ENCODE data around the gene RAD51B. TPM values are rescaled to one million over a fixed set of nuclear protein-coding genes. Genes with fewer than 3 reads are reported as not detected.

Gene RAD51B
- total RNA-seq, 2 donors from 2014 or later = 9.3 to 12.1 TPM

- TF ChIP-seq CTCF (IDR thresholded peaks at IDR 0.05) = no peak
- H3K4me1 ChIP-seq (ENCODE audit: control insufficient read depth in 1 of 2, low read depth in 2 of 2) = peaks cover 20 to 22% of the 10 kb centered on the region in 2 donors
- H3K27ac ChIP-seq = no peak overlapping the region
- ATAC-seq (ENCODE audit: insufficient number of reproducible peaks, low FRiP score, low read depth) (no peak), DNase-seq (ENCODE audit: low spot score) (no peak)
- H3K4me3 ChIP-seq = no peak overlapping the region
- no peaks in the 10 kb centered on the region for H3K27me3 ChIP-seq (replicated peaks; ENCODE audit: insufficient read depth)
- H3K9me3 ChIP-seq = no peaks in the 10 kb centered on the region
- H3K36me3 ChIP-seq = no peaks in the 10 kb centered on the region
These were observed 856.9 kb downstream of the RAD51B start for GRCh38 chr14:68676511-68676943.

- no peak overlapping the region for H3K27ac ChIP-seq
- H3K9me3 ChIP-seq = no peaks in the 10 kb centered on the region
- H3K36me3 ChIP-seq = no peaks in the 10 kb centered on the region
- DNase-seq (ENCODE audit: low spot score) (no peak), ATAC-seq (ENCODE audit: insufficient number of reproducible peaks, low FRiP score, low read depth) (no peak)
- H3K4me1 ChIP-seq (ENCODE audit: control insufficient read depth in 1 of 2, low read depth in 2 of 2) = peaks cover 22 to 26% of the 10 kb centered on the region in 2 donors
- no peak overlapping the region for H3K4me3 ChIP-seq
- no peaks in the 10 kb centered on the region for H3K27me3 ChIP-seq (replicated peaks; ENCODE audit: insufficient read depth)
- no peak for TF ChIP-seq CTCF (IDR thresholded peaks at IDR 0.05)
These were observed 857.9 kb downstream of the RAD51B start for GRCh38 chr14:68677476-68677875.

DNA sequence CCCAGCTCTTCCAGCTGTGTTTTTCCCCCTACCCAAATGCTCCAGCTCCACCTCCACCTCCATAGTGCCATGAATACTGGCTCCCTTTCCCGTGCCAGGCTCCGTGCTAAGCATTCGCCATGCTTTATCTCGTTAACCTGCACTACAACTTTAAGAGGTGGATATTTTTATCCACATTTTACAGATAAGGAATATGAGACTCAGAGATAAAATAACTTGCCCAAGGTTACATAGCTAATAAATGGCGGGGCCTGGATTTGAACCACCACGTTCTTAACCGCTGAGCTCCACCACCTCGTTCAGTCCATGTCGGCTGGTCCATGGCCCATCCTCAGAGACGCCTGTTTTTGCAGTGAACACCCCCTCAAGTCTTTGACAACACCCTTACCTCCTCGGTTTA, 858.3 kb downstream of the RAD51B start:
- ATAC-seq (ENCODE audit: insufficient number of reproducible peaks, low FRiP score, low read depth) = no peak
- H3K36me3 ChIP-seq = no peaks in the 10 kb centered on the region
- peaks cover 20 to 24% of the 10 kb centered on the region in 2 donors for H3K4me1 ChIP-seq (ENCODE audit: control insufficient read depth in 1 of 2, low read depth in 2 of 2)
- H3K4me3 ChIP-seq = no peak overlapping the region
- no peaks in the 10 kb centered on the region for H3K27me3 ChIP-seq (replicated peaks; ENCODE audit: insufficient read depth)
- H3K27ac ChIP-seq = no peak overlapping the region
- TF ChIP-seq CTCF (IDR thresholded peaks at IDR 0.05) = no peak
- no peaks in the 10 kb centered on the region for H3K9me3 ChIP-seq
- DNase-seq (ENCODE audit: low spot score) = no peak

DNA sequence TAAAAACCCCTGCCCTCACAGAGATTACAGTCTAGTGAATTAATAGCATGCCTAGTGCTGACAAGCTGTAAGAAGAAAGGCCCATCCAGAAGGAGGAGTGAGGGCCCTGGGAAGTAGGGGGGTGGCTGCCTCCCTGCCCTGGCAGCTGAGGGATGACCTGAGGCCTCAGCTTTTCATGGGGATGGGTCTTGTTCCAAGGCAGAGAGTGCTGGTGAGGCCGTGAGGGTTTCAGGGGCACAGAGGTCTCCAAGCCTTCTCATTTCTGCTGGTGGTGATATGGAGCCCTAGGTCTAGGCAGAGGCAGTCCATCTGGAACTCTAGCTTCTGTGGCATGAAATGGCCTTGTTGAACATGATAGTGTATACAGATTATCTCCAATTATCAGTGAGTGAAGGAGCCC, 858.9 kb downstream of the RAD51B start:
- peaks cover 24 to 29% of the 10 kb centered on the region in 2 donors for H3K4me1 ChIP-seq (ENCODE audit: control insufficient read depth in 1 of 2, low read depth in 2 of 2)
- no peak overlapping the region for H3K4me3 ChIP-seq
- TF ChIP-seq CTCF (IDR thresholded peaks at IDR 0.05) = no peak
- H3K36me3 ChIP-seq = no peaks in the 10 kb centered on the region
- H3K27ac ChIP-seq = no peak overlapping the region
- H3K27me3 ChIP-seq (replicated peaks; ENCODE audit: insufficient read depth) = no peaks in the 10 kb centered on the region
- ATAC-seq (ENCODE audit: insufficient number of reproducible peaks, low FRiP score, low read depth) (no peak), DNase-seq (ENCODE audit: low spot score) (no peak)
- no peaks in the 10 kb centered on the region for H3K9me3 ChIP-seq

DNA sequence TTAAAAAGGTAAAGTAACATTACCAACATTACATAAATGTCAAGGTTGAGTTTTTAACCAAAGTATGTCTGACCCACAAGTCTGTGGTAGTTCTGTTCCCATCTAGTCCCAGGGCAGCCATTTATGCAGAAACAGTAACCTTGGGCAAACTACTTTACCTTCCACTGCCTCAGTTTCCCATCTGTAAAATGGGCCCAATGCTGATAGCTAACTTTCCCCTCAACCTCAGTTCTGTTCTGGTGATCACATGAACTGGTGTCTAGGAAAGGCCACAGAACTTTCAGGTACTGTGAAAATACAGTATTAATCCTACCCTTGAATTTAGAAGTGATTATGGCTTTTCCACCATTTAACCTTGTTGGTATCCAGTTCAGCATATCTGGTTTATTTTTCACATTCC, 859.7 kb downstream of the RAD51B start:
- H3K27ac ChIP-seq = no peak overlapping the region
- no peaks in the 10 kb centered on the region for H3K9me3 ChIP-seq
- no peak overlapping the region for H3K4me3 ChIP-seq
- H3K36me3 ChIP-seq = no peaks in the 10 kb centered on the region
- ATAC-seq (ENCODE audit: insufficient number of reproducible peaks, low FRiP score, low read depth) (no peak), DNase-seq (ENCODE audit: low spot score) (no peak)
- peaks cover 33 to 35% of the 10 kb centered on the region in 2 donors for H3K4me1 ChIP-seq (ENCODE audit: control insufficient read depth in 1 of 2, low read depth in 2 of 2)
- TF ChIP-seq CTCF (IDR thresholded peaks at IDR 0.05) = no peak
- H3K27me3 ChIP-seq (replicated peaks; ENCODE audit: insufficient read depth) = no peaks in the 10 kb centered on the region

All from thoracic aorta (tissue), 2 donors.